RKO (cell line): ENCODE measurements around the gene ZCCHC7.
A peak's percentile ranks its signal among the peaks of the same experiment; 100 is the strongest.
"Not testable (repeated sequence)": the region's sequence is repeated elsewhere in the genome, so short reads cannot be mapped to it uniquely, and the experiment has no call there.

ENCODE experiments used
- DNase-seq: peaks from one replicate; pipeline ENCODE4 v3.0.0-alpha.2; 2016; ENCODE audit warnings: low spot score

Gene ZCCHC7

DNA sequence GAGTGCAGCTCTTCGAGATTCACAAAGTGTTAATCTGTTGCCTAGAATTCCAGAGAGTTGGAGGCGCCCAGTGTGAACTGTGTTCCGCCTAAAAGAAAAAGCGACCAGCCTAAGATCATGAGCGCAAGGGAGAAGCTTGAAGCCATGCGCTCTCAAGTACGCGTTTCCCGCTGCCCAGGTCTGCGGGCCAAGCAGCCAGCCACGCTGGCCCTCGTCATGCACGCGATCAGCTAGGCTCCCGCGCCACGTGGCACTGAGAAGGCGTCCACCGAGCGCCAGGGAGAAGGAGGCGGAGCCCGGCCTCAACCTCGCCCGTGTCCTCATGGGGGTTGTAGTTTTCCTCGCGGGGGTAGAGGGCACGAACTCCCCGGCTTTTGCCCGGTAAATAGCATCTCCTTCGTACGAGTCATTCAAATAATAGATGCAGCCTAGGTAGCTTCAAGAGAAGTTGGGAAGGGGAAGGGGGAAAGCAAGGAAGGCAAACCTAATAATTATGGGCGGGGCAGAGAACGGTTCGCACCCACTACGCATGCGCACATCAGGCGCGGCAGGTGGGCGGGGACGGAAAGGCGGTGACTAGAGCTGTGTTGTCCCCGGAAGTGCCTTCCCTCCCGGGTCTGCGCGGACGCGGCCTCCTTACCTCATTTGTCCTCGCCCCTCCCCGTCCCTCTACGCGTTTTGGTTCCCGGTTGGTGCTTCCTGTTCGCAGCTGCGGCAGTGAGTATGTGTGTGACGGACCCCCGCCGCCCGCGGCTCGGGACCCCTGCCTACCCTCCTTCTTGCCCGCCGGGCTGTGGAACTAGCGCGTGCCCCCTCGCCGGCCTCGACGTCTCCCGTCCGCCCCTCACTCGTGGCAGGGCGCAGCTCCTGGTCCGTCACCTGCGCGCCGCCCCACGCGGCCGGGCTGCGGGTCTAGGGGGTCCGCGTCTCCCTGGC is at the start of gene ZCCHC7:
Gene ZCCHC7, plus strand, starts transcription at position 668 of the 936 bp plus-strand sequence.
- DNase-seq: peak; percentile 94

DNA sequence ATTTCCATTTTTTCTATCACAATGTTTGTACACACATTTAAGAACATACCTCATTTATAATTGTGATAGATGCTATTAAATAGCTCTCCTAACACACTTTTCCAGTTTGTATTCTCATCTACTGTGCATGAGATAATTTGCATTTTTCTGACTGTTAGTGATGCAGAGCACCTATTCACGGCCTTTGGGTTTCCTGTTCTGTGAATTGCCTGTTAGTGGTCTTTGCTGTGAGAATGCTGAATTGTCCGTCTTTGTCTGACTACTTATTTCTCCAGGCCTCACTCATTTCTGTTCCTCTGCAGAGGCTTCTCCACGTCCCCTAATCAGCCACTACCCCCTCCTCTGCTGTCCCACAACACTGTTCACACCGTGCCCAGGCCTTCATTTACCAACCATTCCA is 45.6 kb upstream of the ZCCHC7 start:
- DNase-seq: not testable (repeated sequence)

DNA sequence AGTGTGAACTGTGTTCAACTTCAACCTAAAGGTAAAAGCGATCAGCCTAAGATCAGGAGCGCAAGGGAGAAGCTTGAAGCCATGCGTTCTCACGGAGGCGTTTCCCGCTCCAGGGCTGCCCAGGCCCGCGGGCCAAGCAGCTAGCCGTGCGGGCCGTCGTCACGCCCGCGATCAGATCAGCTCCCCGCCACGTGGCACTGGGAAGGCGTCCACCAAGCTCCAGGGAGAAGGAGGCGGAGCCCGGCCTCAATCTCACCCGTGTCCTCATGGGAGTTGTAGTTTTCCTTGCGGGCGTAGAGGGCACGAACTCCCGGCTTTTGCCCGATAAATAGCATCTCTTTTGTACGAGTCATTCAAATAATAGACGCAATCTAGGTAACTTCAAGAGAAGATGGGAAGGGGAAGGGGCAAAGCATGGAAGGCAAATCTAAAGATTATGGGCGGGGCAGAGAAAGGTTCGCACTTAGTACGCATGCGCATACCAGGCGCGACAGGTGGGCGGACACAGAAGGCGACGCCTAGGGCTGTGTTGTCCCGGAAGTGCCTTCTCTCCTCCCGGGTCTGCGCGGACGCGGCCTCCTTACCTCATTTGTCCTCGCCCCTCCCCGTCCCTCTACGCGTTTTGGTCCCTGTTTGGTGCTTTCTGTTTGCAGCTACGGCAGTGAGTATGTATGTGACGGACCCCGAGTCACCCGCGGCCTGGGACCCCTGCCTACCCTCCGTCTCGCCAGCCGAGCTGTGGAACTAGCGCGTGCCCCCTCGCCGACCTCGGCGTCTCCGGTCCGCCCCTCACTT is 40.8 kb upstream of the ZCCHC7 start:
- DNase-seq: peak; percentile 95

DNA sequence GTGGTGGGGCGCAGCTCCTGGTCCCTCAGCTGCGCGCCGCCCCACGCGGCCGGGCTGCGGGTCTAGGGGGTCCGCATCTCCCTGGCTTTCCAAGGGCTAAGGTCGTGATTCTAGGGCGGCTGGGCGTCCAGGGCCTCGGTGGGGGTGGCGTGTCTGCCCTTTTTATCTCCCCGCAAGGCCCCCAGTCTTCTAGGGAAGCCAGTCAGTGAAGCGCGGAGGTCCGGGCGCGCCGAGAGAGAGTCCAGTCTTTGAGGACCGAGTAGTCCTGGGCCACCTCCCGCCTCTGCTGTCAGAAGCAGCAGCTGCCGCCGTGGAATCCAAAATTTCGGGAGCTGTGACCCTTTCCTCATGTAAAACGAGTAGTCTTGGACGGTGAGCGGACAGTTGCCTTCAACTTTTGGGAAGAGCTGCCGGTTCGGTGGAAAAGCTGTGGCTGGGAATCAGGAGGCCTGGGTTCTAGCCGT is 40.2 kb upstream of the ZCCHC7 start:
- peak; percentile 45 for DNase-seq

DNA sequence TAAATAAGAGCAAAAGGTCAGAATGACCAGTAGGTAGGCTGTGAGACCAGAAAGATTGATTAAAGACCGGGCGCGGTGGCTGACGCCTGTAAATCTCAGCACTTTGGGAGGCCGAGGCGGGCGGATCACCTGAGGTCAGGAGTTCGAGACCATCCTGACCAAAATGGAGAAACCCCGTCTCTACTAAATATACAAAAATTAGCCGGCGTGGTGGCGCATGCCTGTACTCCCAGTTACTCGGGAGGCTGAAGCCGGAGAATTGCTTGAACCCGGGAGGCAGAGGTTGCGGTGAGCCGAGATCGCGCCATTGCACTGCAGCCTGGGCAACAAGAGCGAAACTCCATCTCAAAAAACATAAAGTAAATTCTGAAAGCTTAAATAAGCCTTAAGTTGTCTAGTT is 38.9 kb upstream of the ZCCHC7 start:
- not testable (repeated sequence) for DNase-seq

DNA sequence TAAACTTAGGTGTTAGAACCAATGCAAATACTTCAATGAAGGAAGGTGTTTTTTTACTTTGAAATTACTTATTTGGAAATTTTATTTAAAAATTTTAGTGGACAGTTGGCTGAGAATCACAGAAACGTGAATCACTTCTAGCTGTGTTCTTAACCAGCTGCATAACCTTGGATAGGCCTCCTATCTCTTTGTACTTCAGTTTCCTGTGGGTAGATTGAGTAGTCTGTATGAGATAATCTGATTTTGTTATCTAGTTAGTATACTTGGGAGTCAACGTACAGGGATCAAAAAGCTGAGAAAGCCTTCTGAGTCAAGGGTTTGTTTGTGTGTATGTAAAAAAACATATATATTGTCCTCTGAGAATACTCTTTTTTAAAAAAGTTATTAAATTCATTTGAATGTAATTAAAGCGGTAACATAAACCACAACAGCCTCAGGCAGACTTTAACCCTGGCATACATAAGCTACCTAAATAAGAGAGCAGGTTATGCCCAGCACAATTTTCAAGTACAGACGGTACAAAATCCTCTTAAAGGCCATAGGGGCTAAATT is 38.1 kb upstream of the ZCCHC7 start:
- DNase-seq: peak; percentile 43

DNA sequence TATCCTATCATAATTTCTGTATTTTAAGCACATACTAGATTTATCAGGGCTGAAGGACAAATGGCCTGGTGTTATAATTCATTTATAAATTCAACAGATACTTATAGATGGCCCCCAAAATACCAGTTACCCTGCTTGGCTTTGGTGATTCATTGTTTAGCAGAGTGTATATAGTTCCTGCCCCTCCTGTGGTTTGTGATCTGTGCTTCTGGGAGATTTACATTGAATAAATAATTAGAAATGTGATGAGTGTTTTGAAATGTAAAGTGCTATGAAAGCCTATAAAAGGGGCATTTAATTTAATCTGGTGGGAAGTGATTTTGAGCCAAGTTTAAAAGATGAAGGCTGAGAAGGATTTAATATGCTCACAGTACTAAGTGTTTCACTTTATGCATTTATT is 36.7 kb upstream of the ZCCHC7 start:
- no peak for DNase-seq

DNA sequence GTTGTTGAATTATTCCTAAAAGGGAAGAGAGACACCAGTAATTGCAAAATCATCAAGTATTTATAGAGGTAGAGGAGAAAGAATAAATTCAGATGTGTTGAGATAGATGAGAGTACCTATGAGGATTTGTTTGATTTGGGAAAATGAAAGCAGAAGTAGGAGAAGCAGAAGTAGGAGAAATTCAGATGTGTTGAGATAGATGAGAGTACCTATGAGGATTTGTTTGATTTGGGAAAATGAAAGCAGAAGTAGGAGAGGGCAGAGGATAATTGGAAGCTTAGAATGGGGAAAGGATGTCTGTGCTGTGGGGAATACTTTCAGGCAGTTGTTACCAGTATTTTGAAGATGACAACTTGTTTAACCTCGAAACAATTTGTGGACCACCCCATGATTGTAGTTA is 35.1 kb upstream of the ZCCHC7 start:
- DNase-seq: no peak

DNA sequence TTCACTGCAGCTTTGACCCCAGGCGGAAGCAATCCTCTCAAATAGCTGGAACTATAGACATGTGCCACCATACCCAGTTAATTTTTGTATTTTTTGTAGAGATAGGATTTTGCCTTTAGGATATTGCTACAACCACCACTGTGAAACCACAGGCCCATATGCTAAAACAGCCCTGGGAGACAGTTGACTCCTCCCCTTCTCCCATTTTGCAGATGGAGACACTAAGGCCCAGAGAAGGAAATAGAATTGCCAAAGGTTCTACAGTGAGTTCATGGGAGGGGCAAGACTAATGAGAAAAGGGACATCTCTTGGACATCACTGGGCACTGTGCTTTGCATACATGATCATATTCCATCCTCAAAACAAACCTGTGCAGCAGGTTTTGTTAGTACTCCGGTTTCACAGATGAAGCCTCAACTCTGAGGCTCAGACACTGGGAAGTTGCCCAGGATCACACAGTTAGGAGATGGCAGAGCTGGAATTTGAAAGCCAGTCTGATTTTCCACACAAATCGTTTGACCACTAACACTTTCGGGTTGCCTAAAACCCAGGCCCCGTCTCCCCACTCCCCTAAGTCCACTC is 27.6 kb upstream of the ZCCHC7 start:
- DNase-seq: not testable (repeated sequence)

DNA sequence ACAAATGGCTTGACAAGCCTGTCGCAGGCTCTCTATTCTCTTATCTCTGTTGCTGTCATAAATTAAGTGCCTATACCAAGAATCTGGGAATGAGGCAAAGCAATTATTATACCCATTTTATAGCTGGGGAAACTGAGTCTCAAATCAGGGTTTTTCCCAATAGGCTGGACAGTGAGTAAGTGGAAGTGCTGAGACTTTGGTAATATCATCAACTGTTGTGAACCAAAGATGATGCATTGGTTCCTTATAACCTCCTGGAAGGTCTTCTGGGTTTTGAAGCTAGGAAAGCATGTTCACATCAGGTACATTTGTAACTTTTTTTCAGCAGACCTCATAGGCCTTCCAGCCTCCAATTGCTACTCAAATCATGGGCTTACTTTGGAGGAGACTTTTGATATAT is 25.6 kb upstream of the ZCCHC7 start:
- no peak for DNase-seq

DNA sequence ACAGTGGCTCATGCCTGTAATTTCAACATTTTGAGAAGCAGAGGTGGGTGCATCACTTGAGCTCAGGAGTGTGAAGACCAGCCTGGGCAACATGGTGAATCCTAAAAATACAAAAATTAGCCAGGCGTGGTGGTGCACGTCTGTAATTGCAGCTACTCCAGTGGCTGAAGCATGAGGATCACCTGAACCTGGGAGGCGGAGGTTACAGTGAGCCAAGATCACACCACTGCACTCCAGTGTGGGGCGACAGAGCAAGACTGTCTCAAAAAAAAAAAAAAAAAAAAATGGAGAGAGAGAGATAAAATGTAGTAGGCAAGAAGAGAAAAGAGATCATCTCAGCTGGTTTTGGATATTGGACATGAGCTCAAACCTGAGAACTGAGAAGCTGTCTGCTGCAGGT is 23.7 kb upstream of the ZCCHC7 start:
- DNase-seq: no peak

DNA sequence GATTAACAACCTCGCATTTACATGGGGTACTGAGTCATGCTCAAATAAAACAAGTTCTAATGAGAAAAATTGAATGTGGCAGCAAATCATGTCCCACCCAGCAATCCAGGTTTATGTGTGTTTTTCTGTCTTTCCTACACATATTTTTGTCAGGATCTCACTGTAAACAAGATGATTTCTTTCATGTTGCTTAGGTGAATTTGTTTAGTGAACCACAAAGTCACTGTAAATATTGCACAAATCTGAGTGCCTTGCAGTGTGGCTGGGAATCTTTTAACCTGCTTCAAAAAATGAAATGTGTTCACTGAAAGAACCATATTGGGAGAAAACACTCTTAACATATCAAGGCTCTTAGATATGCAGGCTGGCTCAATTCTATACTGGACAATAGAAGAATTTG is 23.1 kb upstream of the ZCCHC7 start:
- DNase-seq: no peak

DNA sequence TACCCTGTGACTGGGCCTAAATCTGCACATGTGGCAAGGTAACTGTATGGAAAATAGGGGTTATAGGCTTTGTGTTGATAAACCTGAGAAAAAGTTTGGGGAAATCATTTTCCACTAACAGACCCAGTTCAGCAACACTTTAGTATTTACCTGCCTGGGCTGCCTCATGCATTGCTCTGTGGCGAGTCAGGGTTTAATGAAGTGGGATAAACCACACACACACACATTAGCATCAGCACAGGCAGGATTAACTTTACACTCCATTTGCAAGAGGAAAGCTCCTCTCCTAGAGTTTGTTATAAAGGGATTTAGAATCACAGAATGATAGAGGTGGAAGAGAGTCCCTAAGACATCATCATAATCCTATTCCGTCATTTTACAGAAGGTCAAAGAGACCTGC is 20.0 kb upstream of the ZCCHC7 start:
- DNase-seq: no peak

DNA sequence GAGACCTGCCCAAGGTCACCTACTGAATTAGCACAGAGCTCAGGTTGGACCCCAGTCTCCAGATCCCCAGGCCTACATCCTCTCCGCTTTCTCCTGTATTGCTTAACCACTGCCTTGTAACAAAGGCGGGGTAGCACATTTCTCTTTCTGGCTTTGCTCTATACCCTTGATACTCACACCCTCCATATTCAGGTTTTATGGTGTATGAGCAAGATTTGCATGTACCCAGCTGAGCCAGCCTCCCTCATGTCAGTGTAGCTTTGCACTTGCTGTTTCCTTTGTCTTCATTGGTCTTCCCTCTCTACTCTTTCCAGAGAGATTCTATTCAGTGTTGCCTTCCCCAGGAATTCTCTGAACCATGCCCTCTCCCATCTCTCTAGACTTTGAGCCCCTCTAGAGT is 19.6 kb upstream of the ZCCHC7 start:
- no peak for DNase-seq

DNA sequence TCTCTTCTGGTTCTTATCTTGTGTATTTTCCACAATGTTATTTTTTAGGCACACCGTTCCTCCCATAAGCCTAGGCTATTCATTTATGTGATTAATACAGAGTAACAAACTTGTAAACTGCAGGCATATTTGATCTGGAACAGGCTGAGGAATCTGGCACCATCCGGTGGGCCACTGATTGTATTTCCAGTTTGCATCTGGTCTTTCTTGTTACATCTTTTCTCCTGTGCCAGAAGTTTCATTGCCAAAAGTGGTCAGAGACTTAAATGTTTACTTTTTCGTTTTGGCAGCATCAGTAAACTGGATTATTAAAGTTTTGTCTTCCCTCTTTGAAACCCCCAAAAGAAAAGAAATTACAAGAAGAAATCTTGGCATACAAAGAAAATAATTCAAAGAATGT is 17.9 kb upstream of the ZCCHC7 start:
- no peak for DNase-seq

DNA sequence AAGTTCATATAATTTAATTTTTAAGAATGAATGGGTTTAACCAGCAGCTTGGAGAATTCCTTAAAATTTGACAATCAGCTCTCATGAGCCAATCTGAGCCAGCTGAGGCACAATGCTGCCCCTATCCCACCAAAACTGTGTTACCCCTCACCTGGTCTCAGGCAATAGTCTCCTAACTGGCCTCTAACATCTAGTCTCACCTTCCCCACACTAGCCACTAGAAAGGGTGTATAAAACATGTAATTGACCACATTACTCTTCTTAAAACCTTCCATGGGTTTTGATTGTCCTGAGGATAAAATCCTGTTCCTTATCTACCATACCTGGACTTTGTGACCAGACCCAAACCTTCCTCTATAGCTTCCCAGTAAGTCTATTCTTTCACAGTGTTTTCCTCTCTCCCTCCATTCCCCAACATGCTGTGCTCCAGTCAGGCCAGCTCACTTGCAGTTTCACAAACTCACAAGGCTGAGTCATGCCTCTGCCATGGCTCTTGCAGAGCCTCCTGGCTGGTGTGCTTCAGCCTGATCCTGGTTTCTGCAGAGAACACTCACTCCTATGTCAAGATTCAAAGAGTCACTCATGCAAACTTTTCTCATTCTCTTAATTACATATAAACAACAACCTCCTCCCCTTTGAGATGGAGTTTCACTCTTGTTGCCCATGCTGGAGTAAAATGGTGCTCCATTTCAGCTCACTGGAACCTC is 16.0 kb upstream of the ZCCHC7 start:
- peak; percentile 77 for DNase-seq

DNA sequence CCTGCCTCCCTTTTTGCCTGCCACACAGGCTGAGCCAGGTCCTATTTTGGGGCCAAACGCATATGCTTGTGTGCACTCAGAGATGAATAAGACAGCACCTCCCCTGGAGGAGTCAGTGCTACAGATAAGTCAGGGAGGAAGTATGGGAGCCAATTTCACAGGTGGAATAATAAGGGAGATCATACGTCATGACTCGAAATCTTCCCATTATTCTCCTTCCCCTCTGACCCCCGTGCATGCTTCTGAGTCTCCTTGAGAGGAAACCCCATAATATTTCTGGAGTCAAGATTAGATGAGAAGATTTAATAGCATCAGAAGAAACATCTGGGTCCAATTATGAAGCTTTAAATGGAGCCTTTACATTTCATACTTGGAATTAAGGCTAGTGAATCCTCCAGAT is 15.1 kb upstream of the ZCCHC7 start:
- no peak for DNase-seq

DNA sequence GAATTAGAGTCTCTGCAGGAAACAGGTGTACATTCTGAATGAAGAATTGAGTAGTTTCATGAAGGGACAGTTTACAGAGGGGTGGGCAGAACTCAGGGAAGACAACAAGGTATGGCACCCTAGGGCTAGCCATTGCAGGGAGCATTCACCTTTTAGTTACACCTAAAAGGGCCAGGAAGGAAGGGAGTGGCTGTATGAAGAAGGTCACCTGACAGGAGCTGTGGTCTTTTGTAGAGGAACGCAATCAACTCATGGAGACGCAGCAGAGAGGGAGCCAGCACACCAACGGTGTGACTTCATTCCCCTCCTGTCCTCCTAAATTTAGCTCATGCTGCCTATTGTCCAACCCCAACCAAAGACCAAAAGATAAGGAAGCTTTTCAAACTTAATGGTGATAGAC is 12.7 kb upstream of the ZCCHC7 start:
- DNase-seq: no peak

DNA sequence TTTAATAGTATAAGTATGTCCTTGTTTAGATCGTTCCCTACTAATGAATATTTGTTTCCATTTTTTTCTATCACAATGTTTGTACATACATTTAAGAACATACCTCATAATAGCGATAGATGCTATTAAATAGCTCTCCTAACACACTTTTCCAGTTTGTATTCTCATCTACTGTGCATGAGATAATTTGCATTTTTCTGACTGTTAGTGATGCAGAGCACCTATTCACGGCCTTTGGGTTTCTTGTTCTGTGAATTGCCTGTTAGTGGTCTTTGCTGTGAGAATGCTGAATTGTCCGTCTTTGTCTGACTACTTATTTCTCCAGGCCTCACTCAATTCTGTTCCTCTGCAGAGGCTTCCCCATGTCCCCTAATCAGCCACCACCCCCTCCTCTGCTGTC is 5.9 kb upstream of the ZCCHC7 start:
- DNase-seq: not testable (repeated sequence)

DNA sequence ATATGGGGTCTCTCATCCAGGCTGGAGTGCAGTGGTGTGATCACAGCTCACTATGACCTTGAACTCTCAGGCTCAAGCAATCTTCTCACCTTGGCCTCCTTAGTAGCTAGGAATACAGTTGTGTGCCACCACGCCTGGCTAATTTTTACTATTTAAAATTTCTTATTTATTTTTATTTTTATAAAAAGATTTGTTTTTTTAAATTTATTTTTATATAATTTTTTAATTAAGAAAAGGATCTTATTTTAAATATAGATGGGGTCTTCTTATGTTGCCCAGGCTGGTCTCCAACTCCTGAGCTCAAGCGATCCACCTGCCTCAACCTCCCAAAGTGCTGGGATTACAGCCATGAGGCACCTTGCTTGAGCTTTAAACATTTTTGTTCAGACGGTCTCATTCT is 2.4 kb upstream of the ZCCHC7 start:
- no peak for DNase-seq

DNA sequence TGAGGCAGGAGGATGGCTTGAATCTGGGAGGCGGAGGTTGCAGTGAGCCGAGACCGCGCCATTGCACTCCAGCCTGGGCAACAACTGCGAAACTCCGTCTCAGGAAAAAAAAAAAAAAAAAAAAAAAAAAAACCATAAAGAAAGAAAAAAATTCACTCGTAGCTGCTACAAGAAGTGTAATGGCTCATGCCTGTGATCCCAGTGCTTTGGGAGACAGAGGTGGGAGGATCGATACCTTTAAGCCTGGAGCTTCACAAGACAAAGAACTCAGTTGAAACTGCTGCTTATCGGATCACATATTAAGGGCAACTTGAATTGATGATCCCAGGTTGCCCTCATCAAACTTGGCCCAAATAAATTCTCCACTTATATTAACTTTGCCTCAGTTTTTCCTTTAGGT is 1.0 kb upstream of the ZCCHC7 start:
- no peak for DNase-seq

DNA sequence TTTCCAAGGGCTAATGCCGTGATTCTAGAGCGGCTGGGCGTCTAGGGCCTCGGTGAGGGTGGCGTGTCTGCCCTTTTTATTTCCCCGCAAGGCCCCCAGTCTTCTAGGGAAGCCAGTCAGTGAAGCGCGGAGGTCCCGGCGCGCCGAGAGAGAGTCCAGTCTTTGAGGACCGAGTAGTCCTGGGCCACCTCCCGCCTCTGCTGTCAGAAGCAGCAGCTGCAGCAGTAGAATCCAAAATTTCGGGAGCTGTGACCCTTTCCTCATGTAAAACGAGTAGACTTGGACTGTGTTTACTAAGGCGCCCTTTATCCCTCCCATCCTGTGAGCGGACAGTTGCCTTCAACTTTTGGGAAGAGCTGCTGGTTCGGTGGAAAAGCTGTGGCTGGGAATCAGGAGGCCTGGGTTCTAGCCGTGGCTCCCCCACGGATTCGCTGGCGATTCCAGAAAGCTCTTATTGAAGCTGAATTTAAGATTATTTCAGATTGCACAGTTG is 515 bp downstream of the ZCCHC7 start:
- DNase-seq: peak; percentile 48
